ENCODE data around the gene CHRNA7.
"Not testable (repeated sequence)": the region's sequence is repeated elsewhere in the genome, so short reads cannot be mapped to it uniquely, and the experiment has no call there.

DNA sequence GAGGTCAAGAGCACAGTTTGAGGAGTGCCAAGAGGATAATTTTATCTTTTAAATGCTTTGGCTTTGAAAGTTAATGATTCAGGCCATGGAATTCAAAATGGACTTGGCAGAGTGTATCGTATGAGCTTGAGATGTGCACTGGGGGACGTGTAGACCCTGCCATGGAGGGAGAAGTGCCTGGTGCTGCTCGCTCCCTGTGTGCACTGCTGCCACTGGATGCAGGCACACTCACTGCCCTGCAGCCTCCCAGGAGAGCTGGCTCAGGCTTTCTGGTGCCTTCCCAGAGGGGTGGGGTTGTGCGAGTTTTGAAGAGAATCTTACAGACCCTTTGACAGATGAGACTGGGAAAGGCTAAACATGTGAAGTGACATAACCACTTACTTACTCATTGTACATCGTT, 135.5 kb downstream of the CHRNA7 start:
- TF ChIP-seq, protein P1, sequence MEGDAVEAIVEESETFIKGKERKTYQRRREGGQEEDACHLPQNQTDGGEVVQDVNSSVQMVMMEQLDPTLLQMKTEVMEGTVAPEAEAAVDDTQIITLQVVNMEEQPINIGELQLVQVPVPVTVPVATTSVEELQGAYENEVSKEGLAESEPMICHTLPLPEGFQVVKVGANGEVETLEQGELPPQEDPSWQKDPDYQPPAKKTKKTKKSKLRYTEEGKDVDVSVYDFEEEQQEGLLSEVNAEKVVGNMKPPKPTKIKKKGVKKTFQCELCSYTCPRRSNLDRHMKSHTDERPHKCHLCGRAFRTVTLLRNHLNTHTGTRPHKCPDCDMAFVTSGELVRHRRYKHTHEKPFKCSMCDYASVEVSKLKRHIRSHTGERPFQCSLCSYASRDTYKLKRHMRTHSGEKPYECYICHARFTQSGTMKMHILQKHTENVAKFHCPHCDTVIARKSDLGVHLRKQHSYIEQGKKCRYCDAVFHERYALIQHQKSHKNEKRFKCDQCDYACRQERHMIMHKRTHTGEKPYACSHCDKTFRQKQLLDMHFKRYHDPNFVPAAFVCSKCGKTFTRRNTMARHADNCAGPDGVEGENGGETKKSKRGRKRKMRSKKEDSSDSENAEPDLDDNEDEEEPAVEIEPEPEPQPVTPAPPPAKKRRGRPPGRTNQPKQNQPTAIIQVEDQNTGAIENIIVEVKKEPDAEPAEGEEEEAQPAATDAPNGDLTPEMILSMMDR (IDR thresholded peaks at IDR 0.05): not testable (repeated sequence)
- TF ChIP-seq POLR2A (IDR thresholded peaks at IDR 0.05): not testable (repeated sequence)

Measured in right lobe of liver (tissue), 4 donors.